Endometrial microvascular endothelial cells (primary cell): Measurements from ENCODE around the gene ATF6. TPM values are rescaled to one million over a fixed set of nuclear protein-coding genes. Genes with fewer than 3 reads are reported as not detected.

Experiments
- in situ Hi-C: cut with HindIII; loops from 2 replicates; pipeline ENCODE4 v1.10.0; 2017; ENCODE audit warnings: low sequenced_read_pairs, low pct_unique_long_range_greater_than_20kb; ENCODE audit errors: inconsistent ontology term
- total RNA-seq: library from RNA; depleted of rRNA; stranded (reverse); fragments of >200 nt; gene quantifications from one replicate; pipeline ENCODE4 v1.2.3, GENCODE V29; 2015; ENCODE audit errors: inconsistent ontology term

ATF6 gene
- total RNA-seq, 1 donor from 2014 or later: 40.7 TPM

- in situ Hi-C loops: no loop called here
Observed at GRCh38 chr1:161999301-162000052, 233.4 kb downstream of the ATF6 start.

GRCh38 chr1:162000053-162000420 is 233.9 kb downstream of the ATF6 start:
- in situ Hi-C loops: no loop called here

- in situ Hi-C loops: no loop called here
Observed at GRCh38 chr1:162003061-162003829, 237.1 kb downstream of the ATF6 start.

DNA sequence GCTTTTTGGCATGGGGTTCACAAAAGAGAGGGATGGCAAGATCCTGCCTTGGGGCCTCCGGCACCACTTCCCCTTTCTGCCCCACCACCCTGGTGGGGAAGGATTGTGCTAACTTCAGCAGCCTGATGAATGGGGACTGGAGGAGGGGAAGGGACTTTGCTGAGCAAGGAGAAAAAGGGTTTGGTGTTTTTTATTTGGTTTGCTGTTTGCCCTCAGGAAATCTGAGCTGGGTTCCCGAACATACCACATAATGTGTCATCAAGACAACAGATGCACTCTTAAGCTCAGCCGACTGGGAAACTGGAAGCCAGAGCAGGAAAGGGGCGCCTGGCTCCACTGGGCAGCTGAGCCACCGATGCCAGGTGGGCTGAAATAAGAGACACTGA is 237.7 kb downstream of the ATF6 start:
- in situ Hi-C loops: no loop called here

- in situ Hi-C loops: no loop called here
Observed at GRCh38 chr1:162004441-162004950, 238.4 kb downstream of the ATF6 start.

GRCh38 chr1:162006081-162006480 is 240.0 kb downstream of the ATF6 start:
- in situ Hi-C loops: no loop called here

GRCh38 chr1:162007466-162007865 is 241.3 kb downstream of the ATF6 start:
- in situ Hi-C loops: no loop called here

- in situ Hi-C loops: no loop called here
Observed at GRCh38 chr1:162008799-162009198, 242.7 kb downstream of the ATF6 start.

DNA sequence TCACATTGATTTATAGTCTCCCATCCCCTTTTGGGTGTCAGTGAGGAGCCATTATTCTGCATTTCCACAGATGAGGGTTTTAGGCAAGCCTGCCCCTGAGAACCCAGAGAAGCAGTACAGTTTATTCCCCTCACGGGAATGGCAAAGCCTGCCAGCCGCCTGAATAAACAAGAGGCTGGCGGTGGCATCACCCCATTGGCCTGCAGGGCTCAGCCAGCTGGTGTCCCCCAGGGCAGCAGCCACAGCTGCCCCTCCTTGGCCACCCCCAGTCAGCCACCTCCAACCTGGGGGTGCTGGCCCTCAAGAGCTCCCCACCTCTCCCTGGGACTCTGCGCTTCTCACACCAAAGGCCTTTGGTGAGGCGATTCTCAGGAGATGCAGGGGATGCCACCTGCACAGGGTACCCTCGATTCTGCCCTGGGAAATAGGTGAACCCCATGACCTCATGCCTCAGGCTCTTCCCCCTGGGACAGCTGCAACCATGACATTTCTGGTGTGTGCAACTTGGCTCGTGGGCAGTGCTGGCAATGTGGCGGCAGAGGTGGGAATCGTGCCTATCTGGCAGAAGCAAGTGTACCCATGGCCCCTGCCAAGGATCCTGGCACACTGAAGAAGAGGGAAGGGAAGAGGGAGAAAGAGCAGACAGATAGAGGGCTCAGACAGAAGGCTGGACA is 243.5 kb downstream of the ATF6 start:
- in situ Hi-C loops: no loop called here

DNA sequence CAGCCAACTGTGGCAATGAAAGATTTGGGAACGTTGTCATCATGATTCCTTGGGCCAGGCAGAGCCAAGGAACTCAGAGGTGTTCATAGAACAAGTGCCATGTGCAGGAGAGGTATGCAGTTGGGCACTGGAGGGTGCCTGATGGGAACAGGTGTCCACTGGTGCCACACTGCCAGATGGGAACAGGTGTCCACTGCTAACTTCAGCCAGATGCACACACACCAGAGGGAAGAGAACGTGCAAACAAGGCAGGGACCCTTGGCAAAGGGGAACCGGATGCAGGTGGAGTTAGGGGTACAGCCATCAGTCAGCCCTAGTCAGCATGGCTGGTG is 244.0 kb downstream of the ATF6 start:
- in situ Hi-C loops: no loop called here

- in situ Hi-C loops: no loop called here
Observed at GRCh38 chr1:162011337-162012012, 245.4 kb downstream of the ATF6 start.

- in situ Hi-C loops: no loop called here
Observed at GRCh38 chr1:162013289-162013688, 247.2 kb downstream of the ATF6 start.

Other genes starting within 250 kb of the ATF6 start
- gene HSPA6, start 241.8 kb upstream of the ATF6 start, total RNA-seq: not detected
- gene FCGR3A, start 216.5 kb upstream of the ATF6 start, total RNA-seq: not detected
- gene FCGR3B, start 135.1 kb upstream of the ATF6 start, total RNA-seq: not detected
- not detected for gene FCGR2B, start 103.2 kb upstream of the ATF6 start, total RNA-seq
- gene FCRLA, start 59.1 kb upstream of the ATF6 start, total RNA-seq: not detected
- gene FCRLB, start 44.8 kb upstream of the ATF6 start, total RNA-seq: 2.2 TPM
- 33.3 TPM for gene DUSP12, start 16.5 kb upstream of the ATF6 start, total RNA-seq